Cerebellar nuclear complex (tissue), 1 donor: ENCODE measurements around the gene POLR2I.

ENCODE experiments used
- DNase-seq, 2 experiments: peaks; one replicate each; lab custom pipeline; 2025; lab: John Stamatoyannopoulos, UW

The POLR2I gene

GRCh38 chr19:36114721-36115452 is at the start of gene POLR2I:
TSS of gene POLR2I (minus strand) at chr19:36114875. CDS start at chr19:36114856, 19 bp downstream.
- peak; percentile 98 for DNase-seq

- no peak for DNase-seq
These were observed 49.1 kb upstream of the POLR2I start for GRCh38 chr19:36163813-36164212.

GRCh38 chr19:36160821-36161596 is 46.3 kb upstream of the POLR2I start:
- no peak for DNase-seq

- no peak for DNase-seq
These were observed 38.5 kb upstream of the POLR2I start for GRCh38 chr19:36153126-36153525.

GRCh38 chr19:36152352-36153091 is 37.8 kb upstream of the POLR2I start, which contains the start of gene COX7A1:
TSS of gene COX7A1 (minus strand) at chr19:36152447. CDS start at chr19:36152407, 40 bp downstream.
- peak in 1 of 2 experiments; percentile 31 for DNase-seq

- DNase-seq = no peak
These were observed 37.3 kb upstream of the POLR2I start for GRCh38 chr19:36152019-36152351.

GRCh38 chr19:36151144-36152018 is 36.7 kb upstream of the POLR2I start:
- DNase-seq = no peak

- no peak for DNase-seq
These were observed 35.9 kb upstream of the POLR2I start for GRCh38 chr19:36150586-36150985.

- DNase-seq = no peak
These were observed 35.2 kb upstream of the POLR2I start for GRCh38 chr19:36149673-36150406.

- DNase-seq = no peak
These were observed 29.9 kb upstream of the POLR2I start for GRCh38 chr19:36144624-36145023.

GRCh38 chr19:36142496-36142895 is 27.8 kb upstream of the POLR2I start:
- DNase-seq = no peak

GRCh38 chr19:36142046-36142445 is 27.4 kb upstream of the POLR2I start:
- DNase-seq = no peak

- peak; percentile 8 to 59 for DNase-seq
These were observed 26.6 kb upstream of the POLR2I start for GRCh38 chr19:36141039-36141927.

GRCh38 chr19:36140304-36141038 is 25.8 kb upstream of the POLR2I start:
- no peak for DNase-seq

- peak in 1 of 2 experiments; percentile 81 for DNase-seq
These were observed 25.0 kb upstream of the POLR2I start, which contains the start of gene CAPNS1 for GRCh38 chr19:36139473-36140303. TSS of gene CAPNS1 (plus strand) at chr19:36140066. CDS start at chr19:36141012, 946 bp downstream.

- DNase-seq = no peak
These were observed 24.4 kb upstream of the POLR2I start for GRCh38 chr19:36139120-36139472.

GRCh38 chr19:36136964-36137686 is 22.4 kb upstream of the POLR2I start:
- peak in 1 of 2 experiments; percentile 27 for DNase-seq
